HUES48 (cell line): ENCODE measurements around the gene HOXA6.

Experiments used
- H3K27ac ChIP-seq: one replicate; pipeline ENCODE4 v1.7.0; 2013; ENCODE audit warnings: low read depth, low read length, inconsistent platforms
- H3K27me3 ChIP-seq: 2 replicates; pipeline ENCODE4 v1.6.1; 2013; ENCODE audit warnings: mild to moderate bottlenecking, low read length; ENCODE audit not compliant: control insufficient read depth, insufficient read depth
- H3K36me3 ChIP-seq: 2 replicates; pipeline ENCODE4 v1.6.1; 2013; ENCODE audit warnings: low read length; ENCODE audit not compliant: control insufficient read depth, insufficient read depth
- H3K4me1 ChIP-seq: 2 replicates; pipeline ENCODE4 v1.6.1; 2013; ENCODE audit warnings: mild to moderate bottlenecking, low read length; ENCODE audit not compliant: control insufficient read depth, insufficient read depth
- H3K4me3 ChIP-seq: 2 replicates; pipeline ENCODE4 v1.5.1; 2013; ENCODE audit warnings: mild to moderate bottlenecking, low read depth, low read length
- H3K9ac ChIP-seq: 2 replicates; pipeline ENCODE4 v1.6.1; 2013; ENCODE audit warnings: mild to moderate bottlenecking, low read depth, low read length, moderate library complexity
- H3K9me3 ChIP-seq: 2 replicates; pipeline ENCODE4 v1.6.1; 2013; ENCODE audit warnings: low read length; ENCODE audit not compliant: control insufficient read depth, insufficient read depth

The HOXA6 gene

DNA sequence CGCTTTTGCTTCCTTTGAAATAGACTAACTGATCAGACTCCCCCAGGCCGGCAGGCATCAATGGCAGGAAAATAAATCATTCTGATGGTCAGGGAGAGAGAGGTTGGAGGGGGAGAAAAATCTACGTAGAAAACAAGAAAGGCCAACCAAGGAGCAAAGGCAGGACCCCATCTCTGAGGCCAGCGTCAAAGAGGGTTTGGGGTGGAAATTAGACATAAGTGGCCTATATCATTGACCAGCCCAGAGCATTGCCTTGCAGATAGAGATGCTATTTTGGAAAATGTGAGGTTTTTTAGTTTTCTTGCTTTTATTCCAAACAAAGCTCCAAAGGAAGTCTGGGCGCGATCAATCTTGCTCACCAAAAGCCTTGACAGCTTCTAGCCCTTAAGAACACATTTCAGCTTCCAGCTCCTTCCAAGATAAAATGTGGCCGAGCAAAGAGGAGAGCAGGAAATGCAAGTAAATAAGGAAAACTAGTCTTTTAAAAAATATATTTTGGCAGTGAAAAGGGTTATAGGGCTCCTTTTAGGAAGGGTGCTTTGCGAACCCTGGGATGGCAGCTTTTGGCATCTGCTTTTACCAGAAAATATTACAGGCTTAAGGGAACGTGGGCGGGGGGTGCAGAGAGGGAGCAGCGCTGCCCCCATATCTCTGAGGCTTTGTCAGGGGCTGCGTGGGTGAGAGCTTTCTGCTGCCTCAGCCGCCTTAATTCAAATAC is 43.1 kb downstream of the HOXA6 start:
- peaks cover 26% of the 10 kb centered on the region for H3K4me1 ChIP-seq
- no peak overlapping the region for H3K4me3 ChIP-seq
- no peak overlapping the region for H3K27ac ChIP-seq
- H3K9ac ChIP-seq, result no peak overlapping the region
- H3K9me3 ChIP-seq, result no peaks in the 10 kb centered on the region
- peaks cover 100% of the 10 kb centered on the region for H3K27me3 ChIP-seq
- H3K36me3 ChIP-seq, result no peaks in the 10 kb centered on the region

DNA sequence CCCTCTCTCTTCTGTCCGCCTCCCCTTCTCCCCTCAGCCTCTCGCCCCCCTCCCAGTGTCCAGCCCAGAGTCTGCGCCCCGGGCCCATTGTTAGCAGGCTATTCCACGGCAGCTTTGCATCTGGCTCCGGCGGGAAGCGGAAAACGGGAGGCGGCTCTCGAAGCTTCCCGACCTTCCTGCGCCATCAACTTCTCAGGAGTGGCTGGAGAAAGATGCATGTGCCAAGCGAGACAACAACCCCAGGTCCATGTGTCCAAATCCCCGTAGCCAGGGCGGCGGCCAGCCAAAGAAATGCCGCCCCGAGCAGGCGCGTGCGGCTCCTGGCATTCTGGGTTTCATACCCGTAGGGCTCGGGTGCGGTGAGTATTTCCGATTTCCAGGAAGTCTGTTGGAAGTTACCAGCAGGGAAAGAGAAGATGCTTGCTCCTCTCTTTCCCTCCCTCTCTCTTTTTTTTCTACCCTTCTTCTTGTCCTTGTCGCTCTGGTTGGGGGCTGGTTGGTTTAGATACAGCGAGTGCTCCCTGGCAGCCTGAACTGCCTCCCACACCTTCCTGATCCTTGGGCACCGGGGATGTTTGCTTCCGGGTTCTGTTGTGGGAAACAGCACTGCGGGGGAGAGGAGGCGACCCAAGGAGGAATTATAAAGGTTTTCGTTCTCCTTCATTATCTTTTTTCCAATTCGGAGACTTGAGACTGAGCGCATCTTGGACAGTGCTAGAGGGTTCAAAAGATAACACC is 43.9 kb downstream of the HOXA6 start:
- Histone ChIP-seq H3K27ac (no peak overlapping the region), H3K36me3 (no peaks in the 10 kb centered on the region), H3K9ac (no peak overlapping the region), H3K27me3 (peaks cover 100% of the 10 kb centered on the region), H3K9me3 (no peaks in the 10 kb centered on the region), H3K4me1 (peaks cover 26% of the 10 kb centered on the region), H3K4me3 (no peak overlapping the region)

GRCh38 chr7:27102581-27103442 is 44.8 kb downstream of the HOXA6 start, which contains the start of gene HOXA2:
Gene HOXA2, minus strand, starts transcription at chr7:27102683. Its CDS starts 183 bp downstream, at chr7:27102500.
- no peak within 1 kb of the TSS for H3K4me3 ChIP-seq
- no peaks in the 10 kb centered on the region for H3K36me3 ChIP-seq
- H3K9ac ChIP-seq, result no peak within 1 kb of the TSS
- H3K27me3 ChIP-seq, result peaks cover 100% of the 10 kb centered on the region
- no peak within 1 kb of the TSS for H3K27ac ChIP-seq
- no peaks in the 10 kb centered on the region for H3K9me3 ChIP-seq
- peaks cover 28% of the 10 kb centered on the region for H3K4me1 ChIP-seq

DNA sequence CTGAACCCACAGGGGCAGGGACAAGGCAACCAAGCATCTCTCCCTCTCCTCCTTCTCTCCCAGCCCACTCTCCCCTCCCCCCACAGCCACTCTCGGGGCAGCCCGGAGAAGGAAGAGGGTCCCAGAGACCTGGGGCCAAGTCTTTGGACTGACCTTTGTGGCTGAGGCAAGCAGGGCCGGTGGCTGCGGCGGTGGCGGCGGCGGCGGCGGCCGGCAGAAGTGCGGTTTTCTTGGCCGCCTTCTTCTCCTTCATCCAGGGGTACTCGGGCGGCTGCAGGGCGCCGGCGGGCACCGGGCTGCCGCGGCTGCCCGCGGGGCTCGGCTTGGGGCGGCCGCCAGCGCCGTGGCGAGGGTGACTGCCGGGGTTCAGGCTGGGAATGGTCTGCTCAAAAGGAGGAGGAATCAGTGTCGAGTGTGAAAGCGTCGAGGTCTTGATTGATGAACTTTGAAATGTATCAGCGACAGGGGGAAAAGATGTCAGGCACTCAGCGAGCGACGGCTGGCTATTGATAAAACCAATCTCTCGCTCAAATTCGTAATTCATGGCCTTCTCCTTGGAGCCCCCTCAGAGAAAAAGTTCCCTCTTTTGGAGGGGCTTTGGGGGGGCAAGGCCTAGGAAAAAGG is 45.5 kb downstream of the HOXA6 start:
- Histone ChIP-seq H3K4me1 (peaks cover 32% of the 10 kb centered on the region), H3K27me3 (peaks cover 100% of the 10 kb centered on the region), H3K9me3 (no peaks in the 10 kb centered on the region), H3K36me3 (no peaks in the 10 kb centered on the region), H3K27ac (no peak overlapping the region), H3K9ac (no peak overlapping the region), H3K4me3 (no peak overlapping the region)

GRCh38 chr7:27101171-27101956 is 46.2 kb downstream of the HOXA6 start:
- H3K4me1 ChIP-seq, result peaks cover 33% of the 10 kb centered on the region
- H3K9me3 ChIP-seq, result no peaks in the 10 kb centered on the region
- no peaks in the 10 kb centered on the region for H3K36me3 ChIP-seq
- peak overlapping the region; percentile 32 for H3K27ac ChIP-seq
- peaks cover 100% of the 10 kb centered on the region for H3K27me3 ChIP-seq
- H3K9ac ChIP-seq, result no peak overlapping the region
- 0 out of 2 replicates have a peak overlapping the region, but pooled peaks have one; percentile 29 for H3K4me3 ChIP-seq

DNA sequence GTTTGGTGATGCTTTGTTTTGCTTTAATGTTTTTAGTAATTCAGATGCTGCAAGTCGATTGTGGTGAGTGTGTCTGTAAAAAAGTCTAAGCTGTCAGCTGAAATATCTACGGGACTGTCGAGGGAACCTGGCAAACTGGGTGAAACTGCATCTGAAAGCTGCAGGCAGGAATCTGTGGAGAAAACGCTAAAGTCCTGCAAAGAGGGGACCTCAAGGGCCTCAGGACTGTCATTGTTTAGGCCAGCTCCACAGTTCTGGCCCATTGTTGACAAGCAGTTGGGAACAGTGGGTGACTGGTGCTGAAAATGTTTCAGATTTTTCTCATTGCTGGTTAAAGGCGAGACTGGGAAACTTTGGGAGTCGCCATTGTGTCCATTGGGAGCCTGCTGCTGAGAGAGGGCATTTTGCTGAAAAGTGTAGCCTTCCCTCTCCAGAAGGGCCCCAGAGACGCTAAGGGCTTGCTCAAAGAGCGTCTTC is 46.8 kb downstream of the HOXA6 start:
- peaks cover 100% of the 10 kb centered on the region for H3K27me3 ChIP-seq
- H3K36me3 ChIP-seq, result no peaks in the 10 kb centered on the region
- H3K9me3 ChIP-seq, result no peaks in the 10 kb centered on the region
- H3K4me3 ChIP-seq, result 0 out of 2 replicates have a peak overlapping the region, but pooled peaks have one; percentile 29
- peak overlapping the region; percentile 32 for H3K27ac ChIP-seq
- H3K9ac ChIP-seq, result no peak overlapping the region
- peaks cover 29% of the 10 kb centered on the region for H3K4me1 ChIP-seq

- no peak overlapping the region for H3K9ac ChIP-seq
- no peak overlapping the region for H3K4me3 ChIP-seq
- peaks cover 100% of the 10 kb centered on the region for H3K27me3 ChIP-seq
- H3K27ac ChIP-seq, result no peak overlapping the region
- no peaks in the 10 kb centered on the region for H3K36me3 ChIP-seq
- H3K9me3 ChIP-seq, result no peaks in the 10 kb centered on the region
- peaks cover 29% of the 10 kb centered on the region for H3K4me1 ChIP-seq
These were observed 47.9 kb downstream of the HOXA6 start for GRCh38 chr7:27099453-27100370.

- H3K4me3 ChIP-seq, result no peak overlapping the region
- peaks cover 34% of the 10 kb centered on the region for H3K4me1 ChIP-seq
- no peak overlapping the region for H3K9ac ChIP-seq
- H3K27me3 ChIP-seq, result peaks cover 100% of the 10 kb centered on the region
- H3K36me3 ChIP-seq, result no peaks in the 10 kb centered on the region
- H3K27ac ChIP-seq, result no peak overlapping the region
- H3K9me3 ChIP-seq, result no peaks in the 10 kb centered on the region
These were observed 48.8 kb downstream of the HOXA6 start for GRCh38 chr7:27098578-27099451.
